HepG2 (cell line): ENCODE data around the gene GPR37L1. TPM values are rescaled to one million over a fixed set of nuclear protein-coding genes. Genes with fewer than 3 reads are reported as not detected.

Experiments used
- BHLHE40 ChIP-seq: IDR thresholded peaks from 2 replicates; pipeline ENCODE4 v1.6.1; 2011; ENCODE audit warnings: low read length, improper control_type of control experiment
- GLI4 ChIP-seq: sonication (generic); formaldehyde crosslinking; IDR thresholded peaks from 2 replicates; pipeline ENCODE4 v1.5.1; 2020; ENCODE audit warnings: missing genetic modification reagents, mild to moderate bottlenecking, moderate library complexity, borderline replicate concordance
- HOXA5 ChIP-seq: sonication (generic); formaldehyde crosslinking; IDR thresholded peaks from 2 replicates; pipeline ENCODE4 v1.4.0; 2020; ENCODE audit warnings: missing genetic modification reagents
- KLF12 ChIP-seq: sonication (generic); formaldehyde crosslinking; IDR thresholded peaks from 2 replicates; pipeline ENCODE4 v1.4.0; 2020; ENCODE audit warnings: missing genetic modification reagents, borderline replicate concordance
- MIER2 ChIP-seq: IDR thresholded peaks from 2 replicates; pipeline ENCODE4 v1.6.1; 2016; ENCODE audit warnings: missing biosample characterization, missing genetic modification reagents
- MIER3 ChIP-seq: IDR thresholded peaks from 2 replicates; pipeline ENCODE4 v1.6.1; 2016; ENCODE audit warnings: missing compliant biosample characterization, borderline replicate concordance
- NCOA1 ChIP-seq: sonication (generic); formaldehyde crosslinking; IDR thresholded peaks from 2 replicates; pipeline ENCODE4 v1.9.0; 2021; ENCODE audit warnings: missing genetic modification reagents
- NFE2L2 ChIP-seq: fragments of 150-350 bp; IDR thresholded peaks from 2 replicates; pipeline ENCODE4 v1.6.1; 2014; ENCODE audit warnings: low read length
- PCBP1 ChIP-seq: fragments of 200-400 bp; formaldehyde crosslinking; IDR thresholded peaks from 2 replicates; pipeline ENCODE4 v1.6.1; 2017; ENCODE audit warnings: mild to moderate bottlenecking, low read depth, low read length, borderline replicate concordance
- RAD51 ChIP-seq: fragments of 450-650 bp; IDR thresholded peaks from 2 replicates; pipeline ENCODE4 v1.6.1; 2016; ENCODE audit warnings: borderline replicate concordance
- SIX4 ChIP-seq: sonication (generic); formaldehyde crosslinking; IDR thresholded peaks from 2 replicates; pipeline ENCODE4 v1.4.0; 2020; ENCODE audit warnings: missing genetic modification reagents
- SRY ChIP-seq: sonication (generic); formaldehyde crosslinking; IDR thresholded peaks from 2 replicates; pipeline ENCODE4 v1.8.0; 2022; ENCODE audit warnings: mild to moderate bottlenecking, missing genetic modification reagents
- ZBTB40 ChIP-seq, 2 experiments: fragments of 450-650 bp in 1 of 2; sonication (generic) in 1 of 2; formaldehyde crosslinking in 1 of 2; IDR thresholded peaks; 2 replicates each; pipeline versions ENCODE4 v1.6.1 to v1.8.0; 2016 to 2022; ENCODE audit warnings: antibody characterized with exemption in 1 of 2, mild to moderate bottlenecking in 1 of 2, missing genetic modification reagents in 1 of 2
- ZMYM3 ChIP-seq: sonication (generic); formaldehyde crosslinking; IDR thresholded peaks from 2 replicates; pipeline ENCODE4 v1.5.1; 2020; ENCODE audit warnings: mild to moderate bottlenecking, missing genetic modification reagents
- ZNF326 ChIP-seq: sonication (generic); formaldehyde crosslinking; IDR thresholded peaks from 2 replicates; pipeline ENCODE4 v1.4.0; 2020; ENCODE audit warnings: missing genetic modification reagents, borderline replicate concordance
- ZNF530 ChIP-seq: sonication (generic); formaldehyde crosslinking; IDR thresholded peaks from 2 replicates; pipeline ENCODE4 v1.5.0; 2020; ENCODE audit warnings: low read depth, mild to moderate bottlenecking, missing genetic modification reagents
- ZNF543 ChIP-seq: sonication (generic); formaldehyde crosslinking; IDR thresholded peaks from 2 replicates; pipeline ENCODE4 v1.4.0; 2020; ENCODE audit warnings: mild to moderate bottlenecking, missing genetic modification reagents
- ZNF570 ChIP-seq: sonication (generic); formaldehyde crosslinking; IDR thresholded peaks from 2 replicates; pipeline ENCODE4 v1.4.0; 2020; ENCODE audit warnings: mild to moderate bottlenecking, missing genetic modification reagents, borderline replicate concordance
- ZNF704 ChIP-seq: sonication (generic); formaldehyde crosslinking; IDR thresholded peaks from 2 replicates; pipeline ENCODE4 v1.8.1; 2023; ENCODE audit warnings: mild to moderate bottlenecking, inconsistent platforms, moderate library complexity, missing genetic modification reagents, borderline replicate concordance
- ZNF768 ChIP-seq: sonication (generic); formaldehyde crosslinking; IDR thresholded peaks from 2 replicates; pipeline ENCODE4 v1.4.0; 2020; ENCODE audit warnings: missing genetic modification reagents
- ZNF773 ChIP-seq: sonication (generic); formaldehyde crosslinking; IDR thresholded peaks from 2 replicates; pipeline ENCODE4 v1.4.0; 2020; ENCODE audit warnings: missing genetic modification reagents, borderline replicate concordance
- polyA plus RNA-seq, 8 experiments: library from polyadenylated mRNA; depleted of rRNA in 3 of 8; stranded (reverse) in 7 of 8; unstranded in 1 of 8; fragments of >200 nt; fragmentation: Illumina TruSeq in 4 of 8; extraction: Trizol in 4 of 8; gene quantifications; 2 replicates each; pipeline versions ENCODE4 v1.2.1 to v1.2.3, GENCODE V29; 2011 to 2016; ENCODE audit warnings: low read depth in 4 of 8, missing spikeins in 1 of 8, mixed read lengths in 1 of 8; ENCODE audit not compliant: insufficient read depth in 1 of 8
- total RNA-seq, 5 experiments: library from RNA; depleted of rRNA; stranded (reverse); fragments of >200 nt; fragmentation: Illumina TruSeq; extraction: Trizol; gene quantifications; 2 replicates each; pipeline ENCODE4 v1.2.3, GENCODE V29; 2016; ENCODE audit warnings: low read depth in 1 of 5

Gene GPR37L1
- total and polyA plus RNA-seq, 2 of the 13 experiments (the other 11 are each of a cell fraction or from before 2014, with no cell fraction given) = 0.13 TPM; not detected in 1

DNA sequence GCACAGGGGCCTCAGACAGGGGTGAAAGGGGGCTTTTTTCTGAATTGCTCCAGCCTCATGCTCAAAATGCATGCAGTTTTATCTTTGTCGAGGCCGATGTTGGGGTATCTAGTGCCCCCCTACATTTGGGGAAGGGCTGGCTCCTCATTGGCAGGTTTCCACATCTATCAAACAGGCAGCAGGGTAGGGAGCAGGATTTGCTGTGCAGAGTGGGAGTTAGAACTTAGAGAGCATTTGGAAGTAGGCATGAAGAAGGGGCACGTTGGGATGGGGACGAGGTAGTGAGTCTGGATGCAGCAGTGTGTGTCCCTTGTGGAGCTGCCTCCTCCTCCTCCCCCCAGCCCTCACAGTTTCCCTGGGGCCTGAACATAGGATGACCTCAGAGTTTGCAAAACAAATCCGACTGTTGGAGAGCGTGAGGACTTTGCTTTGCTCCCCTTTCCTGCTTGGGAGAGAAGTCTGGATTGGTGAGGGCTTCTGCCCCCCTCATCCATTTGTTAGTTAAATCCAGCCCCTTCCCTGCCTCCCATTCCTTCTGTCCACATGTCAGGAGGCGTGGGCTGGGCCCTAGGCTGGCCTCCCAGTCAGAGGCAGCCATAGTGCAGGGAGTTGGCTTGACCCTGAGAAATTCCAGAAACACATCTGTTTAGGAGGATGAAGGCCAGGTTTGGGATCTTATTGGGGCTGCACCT, 36.9 kb upstream of the GPR37L1 start (continued):
- TF ChIP-seq ZBTB40 (IDR thresholded peaks at IDR 0.05) (no peak), ZBTB40 (CRISPR knock-in tag; IDR thresholded peaks at IDR 0.05) (no peak; the same call in 1 of the 2 replicates), NCOA1 (CRISPR knock-in tag) (no peak; the same call in 1 of the 2 replicates), MIER2 (CRISPR knock-in tag) (0 out of 2 replicates have a peak, but pooled peaks have one; percentile 59), SRY (CRISPR knock-in tag) (peak; percentile 81), KLF12 (0 out of 2 replicates have a peak, but pooled peaks have one; percentile 31), NFE2L2 (no peak), ZNF326 (CRISPR knock-in tag) (no peak), SIX4 (CRISPR knock-in tag) (no peak), RAD51 (no peak), ZNF530 (CRISPR knock-in tag) (no peak), GLI4 (CRISPR knock-in tag) (no peak), BHLHE40 (no peak), ZNF704 (no peak), ZMYM3 (CRISPR knock-in tag) (peak; percentile 11; the same call in 1 of the 2 replicates), ZNF543 (CRISPR knock-in tag) (peak; percentile 42; the same call in 1 of the 2 replicates), ZNF773 (CRISPR knock-in tag) (no peak), ZNF570 (CRISPR knock-in tag) (no peak), HOXA5 (CRISPR knock-in tag) (no peak), ZNF768 (CRISPR knock-in tag) (no peak), MIER3 (CRISPR knock-in tag) (0 out of 2 replicates have a peak, but pooled peaks have one; percentile 43), PCBP1 (no peak)
